ENCODE measurements around the gene UBL7. TPM values are rescaled to one million over a fixed set of nuclear protein-coding genes. Genes with fewer than 3 reads are reported as not detected.
"Not testable (repeated sequence)": the region's sequence is repeated elsewhere in the genome, so short reads cannot be mapped to it uniquely, and the experiment has no call there.

The UBL7 gene
- total RNA-seq, 1 donor, result 94.0 TPM

- no peak for DNase-seq (ENCODE audit: low read depth in 2 of 3, low spot score in 2 of 3)
Observed at GRCh38 chr15:74464897-74465296, 3.9 kb upstream of the UBL7 start.

GRCh38 chr15:74464216-74464615 lies 3.3 kb upstream of the UBL7 start:
- peak in 1 of 3 donors; percentile 6 for DNase-seq (ENCODE audit: low read depth in 2 of 3, low spot score in 2 of 3)

GRCh38 chr15:74463634-74464033 lies 2.7 kb upstream of the UBL7 start:
- no peak for DNase-seq (ENCODE audit: low read depth in 2 of 3, low spot score in 2 of 3)

GRCh38 chr15:74461847-74462511 lies 1.0 kb upstream of the UBL7 start:
- DNase-seq (ENCODE audit: low read depth in 2 of 3, low spot score in 2 of 3), result no peak

- DNase-seq (ENCODE audit: low read depth in 2 of 3, low spot score in 2 of 3), result no peak
Observed at GRCh38 chr15:74460298-74460697, 662 bp downstream of the UBL7 start.

GRCh38 chr15:74459798-74460197 lies 1.2 kb downstream of the UBL7 start:
- not testable (repeated sequence) for DNase-seq (ENCODE audit: low read depth in 2 of 3, low spot score in 2 of 3)

- DNase-seq (ENCODE audit: low read depth in 2 of 3, low spot score in 2 of 3), result no peak
Observed at GRCh38 chr15:74458473-74458872, 2.5 kb downstream of the UBL7 start.

- DNase-seq (ENCODE audit: low read depth in 2 of 3, low spot score in 2 of 3), result not testable (repeated sequence)
Observed at GRCh38 chr15:74457036-74457435, 3.9 kb downstream of the UBL7 start.

- no peak for DNase-seq (ENCODE audit: low read depth in 2 of 3, low spot score in 2 of 3)
Observed at GRCh38 chr15:74454764-74455500, 6.0 kb downstream of the UBL7 start.

GRCh38 chr15:74453925-74454763 lies 6.8 kb downstream of the UBL7 start:
- DNase-seq (ENCODE audit: low read depth in 2 of 3, low spot score in 2 of 3), result no peak

GRCh38 chr15:74451861-74452835 lies 8.8 kb downstream of the UBL7 start:
- no peak for DNase-seq (ENCODE audit: low read depth in 2 of 3, low spot score in 2 of 3)

- no peak for DNase-seq (ENCODE audit: low read depth in 2 of 3, low spot score in 2 of 3)
Observed at GRCh38 chr15:74451322-74451721, 9.6 kb downstream of the UBL7 start.

GRCh38 chr15:74449643-74450205 lies 11.2 kb downstream of the UBL7 start:
- DNase-seq (ENCODE audit: low read depth in 2 of 3, low spot score in 2 of 3), result no peak

GRCh38 chr15:74449095-74449494 lies 11.9 kb downstream of the UBL7 start:
- DNase-seq (ENCODE audit: low read depth in 2 of 3, low spot score in 2 of 3), result no peak

- no peak for DNase-seq (ENCODE audit: low read depth in 2 of 3, low spot score in 2 of 3)
Observed at GRCh38 chr15:74445816-74446763, 14.9 kb downstream of the UBL7 start.

GRCh38 chr15:74444106-74445062 lies 16.6 kb downstream of the UBL7 start:
- DNase-seq (ENCODE audit: low read depth in 2 of 3, low spot score in 2 of 3), result no peak

GRCh38 chr15:74443100-74443909 lies 17.7 kb downstream of the UBL7 start:
- DNase-seq (ENCODE audit: low read depth in 2 of 3, low spot score in 2 of 3), result no peak
